Astrocyte (in vitro differentiated cells and primary cell): ENCODE measurements around the gene STON2.

ENCODE experiments used
- EZH2 ChIP-seq: IDR thresholded peaks from 2 replicates; pipeline ENCODE4 v1.6.1; 2012; ENCODE audit warnings: mild to moderate bottlenecking, low read length, inconsistent platforms; ENCODE audit not compliant: insufficient read depth
- TF ChIP-seq, protein P1 (sequence below): IDR thresholded peaks from 2 replicates; pipeline ENCODE4 v1.5.1; 2011; ENCODE audit warnings: low read depth, mild to moderate bottlenecking, inconsistent platforms, low read length, moderate library complexity; ENCODE audit not compliant: insufficient read depth

DNA sequence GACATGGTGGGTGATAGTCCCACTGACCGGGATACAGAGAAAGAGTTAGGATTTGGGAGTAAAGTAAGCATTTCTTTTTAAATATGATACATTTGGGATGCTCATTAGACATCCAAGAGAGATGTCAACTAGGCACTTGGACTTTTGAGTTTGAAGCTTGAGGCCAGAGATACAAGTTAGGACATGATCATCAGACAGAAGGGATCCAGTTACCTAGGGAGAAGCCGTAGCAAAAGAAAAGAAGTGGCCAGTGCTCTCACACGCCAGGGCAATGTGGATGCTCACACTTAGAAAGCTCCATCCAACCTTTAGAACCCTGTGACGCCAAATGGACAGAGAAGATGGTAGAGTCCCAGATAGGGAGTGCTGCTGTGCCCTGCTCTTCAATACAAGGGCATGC is 14.0 kb upstream of the STON2 start:
- TF ChIP-seq, protein P1, sequence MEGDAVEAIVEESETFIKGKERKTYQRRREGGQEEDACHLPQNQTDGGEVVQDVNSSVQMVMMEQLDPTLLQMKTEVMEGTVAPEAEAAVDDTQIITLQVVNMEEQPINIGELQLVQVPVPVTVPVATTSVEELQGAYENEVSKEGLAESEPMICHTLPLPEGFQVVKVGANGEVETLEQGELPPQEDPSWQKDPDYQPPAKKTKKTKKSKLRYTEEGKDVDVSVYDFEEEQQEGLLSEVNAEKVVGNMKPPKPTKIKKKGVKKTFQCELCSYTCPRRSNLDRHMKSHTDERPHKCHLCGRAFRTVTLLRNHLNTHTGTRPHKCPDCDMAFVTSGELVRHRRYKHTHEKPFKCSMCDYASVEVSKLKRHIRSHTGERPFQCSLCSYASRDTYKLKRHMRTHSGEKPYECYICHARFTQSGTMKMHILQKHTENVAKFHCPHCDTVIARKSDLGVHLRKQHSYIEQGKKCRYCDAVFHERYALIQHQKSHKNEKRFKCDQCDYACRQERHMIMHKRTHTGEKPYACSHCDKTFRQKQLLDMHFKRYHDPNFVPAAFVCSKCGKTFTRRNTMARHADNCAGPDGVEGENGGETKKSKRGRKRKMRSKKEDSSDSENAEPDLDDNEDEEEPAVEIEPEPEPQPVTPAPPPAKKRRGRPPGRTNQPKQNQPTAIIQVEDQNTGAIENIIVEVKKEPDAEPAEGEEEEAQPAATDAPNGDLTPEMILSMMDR: no peak
- TF ChIP-seq EZH2: no peak
